Ascending aorta (tissue), 2 donors: Measurements from ENCODE around the gene CERK. TPM values are rescaled to one million over a fixed set of nuclear protein-coding genes. Genes with fewer than 3 reads are reported as not detected.
A peak's percentile ranks its signal among the peaks of the same experiment; 100 is the strongest.

Experiments
- DNase-seq, 2 donors: peaks; one replicate each; pipeline ENCODE4 v3.0.0-alpha.2; 2019; ENCODE audit warnings: low spot score in 2 of 2
- H3K27ac ChIP-seq, 2 donors: fragments of 200-600 bp; sonication (generic); one replicate each; pipeline ENCODE4 v1.5.1; 2016 to 2017; ENCODE audit warnings: mild to moderate bottlenecking in 1 of 2
- H3K27me3 ChIP-seq: fragments of 200-600 bp; sonication (generic); one replicate; pipeline ENCODE4 v1.5.1; 2017
- H3K36me3 ChIP-seq, 2 donors: fragments of 200-600 bp; sonication (generic); one replicate each; pipeline ENCODE4 v1.5.1; 2016
- H3K4me1 ChIP-seq, 2 donors: fragments of 200-600 bp; sonication (generic); one replicate each; pipeline ENCODE4 v1.5.1; 2016 to 2017; ENCODE audit warnings: mild to moderate bottlenecking in 1 of 2
- H3K4me3 ChIP-seq, 2 donors: fragments of 200-600 bp; sonication (generic); one replicate each; pipeline ENCODE4 v1.5.1; 2016 to 2017; ENCODE audit warnings: mild to moderate bottlenecking in 1 of 2
- H3K9me3 ChIP-seq, 2 donors: fragments of 200-600 bp; sonication (generic); one replicate each; pipeline ENCODE4 v1.5.1; 2016
- CTCF ChIP-seq, 3 experiments: fragments of 200-600 bp in 2 of 3; fragments of 450-650 bp in 1 of 3; sonication (generic) in 2 of 3; IDR thresholded peaks; one replicate each; pipeline ENCODE4 v1.5.1; 2016 to 2019; ENCODE audit warnings: antibody characterized with exemption in 3 of 3, mild to moderate bottlenecking in 1 of 3, moderate library complexity in 1 of 3
- intact Hi-C: fragments of 100-400 bp; cut with DNase I; formaldehyde crosslinking; loops from one replicate; pipeline ENCODE4 v1.15.1; 2023
- total RNA-seq: library from RNA; depleted of rRNA; stranded (reverse); fragments of >200 nt; gene quantifications from one replicate; pipeline ENCODE4 v1.1.0, GENCODE V29; 2016

Gene CERK
- total RNA-seq, 1 donor from 2014 or later: 27.5 TPM

- Histone ChIP-seq H3K4me3 (no peak overlapping the region), H3K27ac (no peak overlapping the region), H3K4me1 (peaks cover 0 to 5% of the 10 kb centered on the region in 2 donors), H3K36me3 (peaks cover 39 to 43% of the 10 kb centered on the region in 2 donors), H3K27me3 (no peaks in the 10 kb centered on the region), H3K9me3 (no peaks in the 10 kb centered on the region)
- intact Hi-C loops: no loop called here
- no peak for DNase-seq
- no peak for TF ChIP-seq CTCF (IDR thresholded peaks at IDR 0.05)
These were observed 53.3 kb downstream of the CERK start for GRCh38 chr22:46684706-46685105.

GRCh38 chr22:46682011-46682731 lies 55.9 kb downstream of the CERK start:
- Histone ChIP-seq H3K4me1 (peaks cover 0 to 10% of the 10 kb centered on the region in 2 donors), H3K27me3 (no peaks in the 10 kb centered on the region), H3K9me3 (no peaks in the 10 kb centered on the region), H3K4me3 (no peak overlapping the region), H3K27ac (no peak overlapping the region), H3K36me3 (peaks cover 17 to 19% of the 10 kb centered on the region in 2 donors)
- intact Hi-C loops: no loop called here
- TF ChIP-seq CTCF (IDR thresholded peaks at IDR 0.05): no peak
- no peak for DNase-seq

- no peak for DNase-seq
- Histone ChIP-seq H3K27ac (no peak overlapping the region), H3K36me3 (peaks cover 7 to 8% of the 10 kb centered on the region in 2 donors), H3K27me3 (no peaks in the 10 kb centered on the region), H3K4me1 (peaks cover 0 to 10% of the 10 kb centered on the region in 2 donors), H3K4me3 (no peak overlapping the region), H3K9me3 (no peaks in the 10 kb centered on the region)
- peak in 1 of 3 experiments; percentile 6 for TF ChIP-seq CTCF (IDR thresholded peaks at IDR 0.05)
- intact Hi-C loops: no loop called here
These were observed 57.0 kb downstream of the CERK start for GRCh38 chr22:46681010-46681409.

GRCh38 chr22:46679706-46680269 lies 58.3 kb downstream of the CERK start:
- intact Hi-C loops: no loop called here
- DNase-seq: peak in 1 of 2 donors; percentile 71
- no peak for TF ChIP-seq CTCF (IDR thresholded peaks at IDR 0.05)
- H3K4me3 ChIP-seq: peak overlapping the region in 1 of 2 donors; percentile 30
- peaks cover 0 to 10% of the 10 kb centered on the region in 2 donors for H3K4me1 ChIP-seq
- H3K36me3 ChIP-seq: peaks cover 0 to 6% of the 10 kb centered on the region in 2 donors
- no peaks in the 10 kb centered on the region for H3K27me3 ChIP-seq
- H3K27ac ChIP-seq: peak overlapping the region; percentile 59 to 63
- no peaks in the 10 kb centered on the region for H3K9me3 ChIP-seq

GRCh38 chr22:46678785-46679700 lies 59.0 kb downstream of the CERK start:
- TF ChIP-seq CTCF (IDR thresholded peaks at IDR 0.05): no peak
- Histone ChIP-seq H3K4me1 (peaks cover 0 to 10% of the 10 kb centered on the region in 2 donors), H3K36me3 (peaks cover 0 to 4% of the 10 kb centered on the region in 2 donors), H3K27ac (peak overlapping the region; percentile 59 to 63), H3K9me3 (no peaks in the 10 kb centered on the region), H3K4me3 (peak overlapping the region in 1 of 2 donors; percentile 30), H3K27me3 (no peaks in the 10 kb centered on the region)
- intact Hi-C loops: no loop called here
- DNase-seq: no peak
